SIG-M5 treated with dmso at 0.1 percent for 504 hours (cell line): ENCODE measurements around the gene SH3PXD2B.
"Not testable (repeated sequence)": the region's sequence is repeated elsewhere in the genome, so short reads cannot be mapped to it uniquely, and the experiment has no call there.

Experiments
- DNase-seq: peaks from one replicate; lab custom pipeline; 2025; ENCODE audit not compliant: unreplicated experiment; lab: John Stamatoyannopoulos, UW

The SH3PXD2B gene

DNA sequence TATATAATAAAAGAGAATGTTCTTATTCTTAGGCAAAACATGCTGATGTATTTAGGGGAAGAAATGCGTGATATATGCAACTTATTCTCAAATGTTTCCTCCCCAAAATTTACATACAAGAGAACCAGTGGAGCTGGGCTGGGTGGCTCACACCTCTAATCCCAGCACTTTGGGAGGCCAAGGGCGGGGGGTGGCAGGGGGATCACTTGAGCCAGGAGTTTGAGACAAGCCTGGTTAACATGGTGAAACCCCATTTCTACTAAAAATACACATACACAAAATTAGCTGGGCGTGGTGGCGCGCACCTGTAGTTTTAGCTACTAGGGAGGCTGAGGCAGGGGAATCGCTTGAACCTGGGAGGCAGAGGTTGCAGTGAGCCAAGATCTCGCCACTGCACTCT is 143.3 kb downstream of the SH3PXD2B start:
- DNase-seq = no peak

GRCh38 chr5:172305380-172305779 is 148.9 kb downstream of the SH3PXD2B start:
- DNase-seq = no peak

GRCh38 chr5:172303572-172304335 is 150.6 kb downstream of the SH3PXD2B start:
- DNase-seq = peak; percentile 30

GRCh38 chr5:172303162-172303561 is 151.2 kb downstream of the SH3PXD2B start:
- no peak for DNase-seq

- no peak for DNase-seq
Observed at GRCh38 chr5:172302047-172302710, 152.1 kb downstream of the SH3PXD2B start.

- no peak for DNase-seq
Observed at GRCh38 chr5:172299916-172300439, 154.3 kb downstream of the SH3PXD2B start.

GRCh38 chr5:172294831-172295230 is 159.5 kb downstream of the SH3PXD2B start:
- no peak for DNase-seq

GRCh38 chr5:172293745-172294342 is 160.5 kb downstream of the SH3PXD2B start:
- no peak for DNase-seq

- peak; percentile 85 for DNase-seq
Observed at GRCh38 chr5:172293054-172293744, 161.1 kb downstream of the SH3PXD2B start.

DNA sequence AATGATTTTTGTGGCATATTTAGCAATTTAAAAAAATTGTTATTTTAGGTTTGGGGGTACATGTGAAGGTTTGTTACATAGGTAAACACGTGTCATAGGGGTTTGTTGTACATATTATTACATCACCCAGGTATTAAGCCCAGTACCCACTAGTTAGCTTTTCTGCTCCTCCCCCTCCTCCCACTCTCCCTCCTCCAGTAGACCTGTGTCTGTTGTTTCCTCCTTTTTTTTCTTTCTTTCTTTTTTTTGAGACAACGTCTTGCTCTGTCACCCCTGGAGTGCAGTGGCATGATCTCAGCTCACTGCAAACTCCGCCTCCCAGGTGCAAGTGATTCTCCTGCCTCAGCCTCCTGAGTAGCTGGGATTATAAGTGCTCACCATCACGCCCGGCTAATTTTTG is 162.5 kb downstream of the SH3PXD2B start:
- not testable (repeated sequence) for DNase-seq

DNA sequence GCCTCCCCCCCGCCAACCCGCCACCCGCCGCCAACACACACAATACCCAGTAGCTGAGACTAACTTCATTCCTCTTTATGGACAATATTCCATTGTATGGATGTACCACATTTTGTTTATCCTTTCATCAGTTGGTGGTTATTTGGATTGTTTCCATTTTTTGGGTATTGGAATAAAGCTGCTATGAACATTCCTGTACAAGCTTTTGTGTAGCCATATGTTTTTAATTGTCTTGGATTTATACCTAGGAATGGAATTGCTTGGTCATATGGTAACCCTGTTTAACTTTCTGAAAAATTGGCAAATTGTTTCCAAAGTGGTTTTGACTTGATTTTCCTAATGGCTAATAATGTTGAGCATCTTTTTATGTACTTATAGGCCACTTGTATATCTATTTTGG is 165.9 kb downstream of the SH3PXD2B start:
- no peak for DNase-seq

- not testable (repeated sequence) for DNase-seq
Observed at GRCh38 chr5:172287140-172287539, 167.2 kb downstream of the SH3PXD2B start.

DNA sequence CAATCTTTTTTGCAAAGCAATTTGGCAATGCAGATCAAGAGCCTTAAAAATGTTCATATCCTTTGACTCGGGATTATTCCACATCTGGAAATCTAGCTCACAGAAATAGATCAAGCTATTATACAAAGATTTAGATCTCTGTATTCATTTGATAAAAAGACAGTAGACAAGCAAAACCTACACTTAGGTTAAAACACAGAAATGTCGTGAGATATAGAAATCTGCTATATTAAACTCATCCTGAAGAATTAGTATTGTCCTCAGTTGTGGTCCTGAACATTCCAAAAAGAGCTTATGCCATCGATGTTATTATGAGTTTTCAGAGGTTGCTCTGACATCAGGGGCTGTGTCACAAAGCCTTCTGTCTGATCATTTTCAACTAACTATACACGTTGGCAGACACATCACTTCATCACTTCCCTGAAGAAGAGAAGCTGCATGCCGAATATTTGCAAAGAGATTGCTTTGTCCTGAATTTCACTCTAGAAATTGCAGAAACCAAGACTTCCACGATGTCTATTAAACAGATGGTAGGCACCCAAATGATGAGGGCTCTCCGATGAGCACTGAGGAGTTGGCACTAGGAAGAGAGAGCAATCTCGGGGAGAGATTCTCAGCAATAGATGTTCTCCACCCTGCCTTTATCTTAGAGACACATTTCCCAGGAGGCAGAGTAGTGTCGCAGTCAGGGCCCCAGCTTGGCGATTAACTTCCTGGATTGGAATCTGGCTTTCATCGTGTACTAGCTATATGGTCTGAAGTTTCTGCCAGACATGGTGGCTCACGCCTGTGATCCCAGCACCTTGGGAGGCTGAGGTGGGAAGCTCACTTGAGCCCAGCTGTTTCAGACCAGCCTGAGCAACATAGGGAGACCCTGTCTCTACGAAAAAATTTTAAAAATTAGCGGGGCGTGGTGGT is 168.8 kb downstream of the SH3PXD2B start:
- no peak for DNase-seq

DNA sequence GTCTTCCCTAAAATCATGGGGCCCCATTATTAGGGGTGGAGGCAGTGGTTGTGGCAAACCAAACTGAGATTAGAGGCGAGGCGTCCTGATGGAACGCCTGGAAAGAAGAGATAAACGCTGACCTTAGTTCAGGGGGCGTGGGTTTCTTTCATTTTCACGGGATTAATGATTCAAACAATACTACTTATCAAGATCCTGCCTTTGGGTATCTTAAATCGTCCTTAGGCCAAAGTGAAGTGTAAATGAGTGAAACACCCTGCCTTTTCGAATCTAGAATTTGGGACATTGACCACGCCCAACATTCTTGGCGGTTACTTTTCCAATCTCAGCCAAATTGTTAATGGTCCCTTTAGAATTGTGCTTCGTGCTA is 169.7 kb downstream of the SH3PXD2B start:
- DNase-seq = no peak

DNA sequence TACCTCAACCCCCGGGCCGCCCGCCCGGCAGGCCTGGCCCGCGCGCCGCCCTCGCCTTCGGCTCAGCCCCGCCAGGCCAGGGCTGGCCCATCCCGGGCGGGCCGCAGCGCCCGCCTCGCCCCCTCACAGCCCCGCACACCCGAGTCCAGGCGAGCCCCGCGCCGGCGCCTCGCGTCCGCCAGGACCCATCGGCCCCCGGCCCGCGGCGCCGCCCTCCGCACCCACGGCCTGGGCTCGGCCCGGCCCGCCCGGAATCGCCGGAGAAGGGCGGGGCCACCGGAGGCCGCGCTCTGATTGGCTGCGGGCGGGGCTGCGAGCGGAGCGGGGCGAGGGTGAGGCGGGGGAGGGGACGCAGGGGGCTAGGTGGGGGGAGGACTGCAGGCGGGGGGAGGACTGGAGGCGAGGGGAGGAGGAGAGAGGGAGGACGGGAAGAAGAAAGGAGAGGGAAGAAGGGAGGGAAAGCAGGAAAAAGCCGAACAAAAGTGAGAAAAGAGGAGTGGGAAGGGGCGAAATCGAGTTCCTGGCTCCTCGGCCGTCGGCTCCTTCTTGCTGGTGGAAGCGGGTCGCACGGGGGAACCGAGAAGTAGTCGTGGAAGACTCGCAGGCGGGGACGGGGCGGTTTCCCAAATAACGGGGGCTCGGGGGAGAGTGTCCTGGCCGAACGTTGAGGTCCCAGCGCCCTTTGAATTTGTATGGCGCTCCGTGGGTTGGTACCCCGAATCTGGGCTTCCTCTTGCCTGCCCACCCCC is 170.3 kb downstream of the SH3PXD2B start:
- peak; percentile 71 for DNase-seq

DNA sequence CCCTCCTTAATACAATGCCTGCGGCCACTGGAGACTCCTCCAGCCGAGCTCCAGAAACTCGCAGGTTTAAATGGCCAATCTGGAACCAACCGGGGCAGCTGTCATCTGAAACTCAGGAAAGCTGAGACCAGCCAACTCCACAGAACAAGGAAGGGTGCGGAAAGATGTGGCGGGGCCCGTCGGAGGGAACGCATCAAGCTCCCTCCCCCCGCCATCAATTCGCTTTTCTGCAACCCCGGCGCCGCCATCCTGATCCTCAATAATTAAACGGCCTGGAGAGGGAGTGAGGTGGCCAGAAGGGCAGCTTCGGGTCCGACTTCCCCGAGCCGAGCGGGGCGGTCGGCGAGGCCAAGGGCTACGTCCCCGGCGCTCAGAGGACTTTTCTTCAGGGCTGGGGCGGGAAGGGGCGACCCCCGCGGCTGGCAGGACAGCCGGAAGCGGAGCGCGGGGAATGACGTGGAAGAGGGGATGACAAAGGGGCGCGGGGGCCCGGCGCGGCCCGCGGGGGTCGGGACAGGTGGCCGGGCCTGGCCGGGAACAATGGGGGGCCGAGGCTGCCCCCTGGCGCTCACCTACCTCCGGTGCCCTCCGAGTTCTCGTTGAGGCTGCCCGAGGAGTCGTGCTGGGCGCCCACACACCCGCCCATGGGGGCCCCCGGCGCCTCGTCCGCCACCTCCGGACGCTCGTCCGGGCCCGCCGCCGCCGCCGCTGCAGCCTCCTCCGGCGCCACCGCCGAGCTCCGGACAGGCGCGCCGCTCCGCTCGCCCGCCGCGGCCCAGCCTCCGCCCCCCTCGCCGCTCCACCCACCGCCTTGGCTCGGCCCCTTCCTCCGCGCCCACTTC is 171.1 kb downstream of the SH3PXD2B start, which contains the start of gene UBTD2:
UBTD2 (minus strand) TSS at position 745 of the 842 bp plus-strand sequence; CDS start at position 646, 99 bp downstream.
- peak; percentile 76 for DNase-seq

DNA sequence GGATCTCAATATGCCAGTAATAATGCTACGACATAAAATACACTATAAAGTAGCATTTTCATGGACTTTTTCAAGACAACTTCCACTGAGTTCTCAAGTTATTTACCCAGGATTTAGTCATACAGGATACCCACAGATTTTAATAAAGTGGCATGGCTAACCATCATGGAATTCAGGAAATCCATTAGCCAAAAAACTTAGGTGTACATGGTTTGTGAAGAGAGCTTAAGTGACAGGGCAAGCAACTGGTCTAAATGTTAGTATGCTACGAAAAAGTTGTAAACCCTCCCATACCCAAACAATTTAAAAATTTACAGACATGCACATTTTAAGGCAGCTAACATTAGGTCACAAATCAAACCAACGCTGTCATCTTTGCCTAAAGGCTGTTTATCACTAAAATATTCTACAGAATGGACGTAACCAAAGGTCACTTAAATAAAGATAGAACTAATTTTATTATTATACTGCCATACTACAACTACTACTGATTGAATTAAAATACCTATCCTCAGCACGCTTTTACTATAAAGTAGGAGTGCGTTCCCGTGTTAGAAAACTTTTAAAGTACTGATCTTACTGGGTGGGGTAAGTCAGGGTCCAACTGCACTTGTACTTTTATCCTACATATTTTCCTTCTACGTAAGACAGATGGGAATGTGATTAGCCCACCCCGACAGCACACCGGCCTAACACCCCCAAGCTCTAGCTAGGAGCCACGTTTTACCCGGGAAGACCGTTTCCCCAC is 171.9 kb downstream of the SH3PXD2B start:
- no peak for DNase-seq

DNA sequence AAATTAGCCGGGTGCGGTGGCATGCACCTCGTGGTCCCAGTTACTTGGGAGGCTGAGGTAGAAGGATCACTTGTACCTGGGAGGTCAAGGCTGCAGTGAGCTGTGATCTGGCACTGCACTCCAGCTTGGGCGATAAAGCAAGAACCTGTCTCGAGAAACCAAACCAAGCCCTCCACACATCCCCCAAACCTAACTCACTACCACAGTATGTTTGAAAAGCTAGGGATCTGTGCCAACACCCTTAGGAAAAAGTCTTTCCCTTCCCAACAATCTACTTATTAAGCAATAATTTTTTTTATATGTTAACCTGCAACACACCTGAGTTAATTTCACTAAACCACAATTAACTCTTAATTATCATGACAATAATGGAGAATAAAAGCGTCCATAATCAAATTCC is 173.0 kb downstream of the SH3PXD2B start:
- DNase-seq = no peak
